ENCODE results near the gene FAM180A.

Gene FAM180A

GRCh38 chr7:135748770-135749169 is at the start of gene FAM180A:
Gene FAM180A (minus strand): TSS chr7:135748813. CDS start chr7:135748580, 233 bp downstream.
- H3K4me3 ChIP-seq (ENCODE audit: insufficient read length, low read depth), result no peak within 1 kb of the TSS
- no peak for TF ChIP-seq SUZ12 (IDR thresholded peaks at IDR 0.05; ENCODE audit: extremely low read depth, insufficient read depth, insufficient read length)
- TF ChIP-seq YY1 (IDR thresholded peaks at IDR 0.05; ENCODE audit: insufficient read depth, insufficient read length), result no peak
- TF ChIP-seq ZNF274 (IDR thresholded peaks at IDR 0.05; ENCODE audit: low read depth, low read length), result no peak
- DNase-seq (ENCODE audit: low read depth, low spot score), result no peak
- no peaks in the 10 kb centered on the region for H3K27me3 ChIP-seq (ENCODE audit: insufficient read depth, insufficient read length)
- no peaks in the 10 kb centered on the region for H3K4me1 ChIP-seq (ENCODE audit: insufficient read depth, insufficient read length)
- peaks cover 7% of the 10 kb centered on the region; the same call in 1 of the 2 replicates for H3K9me3 ChIP-seq (ENCODE audit: insufficient read depth, low read length)
- H3K36me3 ChIP-seq (ENCODE audit: insufficient read depth, insufficient read length, low read length), result no peaks in the 10 kb centered on the region
- no peak within 1 kb of the TSS for H3K9ac ChIP-seq (ENCODE audit: insufficient read length, low read depth)

- DNase-seq (ENCODE audit: low read depth, low spot score), result no peak
- H3K27me3 ChIP-seq (ENCODE audit: insufficient read depth, insufficient read length), result no peaks in the 10 kb centered on the region
- no peaks in the 10 kb centered on the region for H3K4me1 ChIP-seq (ENCODE audit: insufficient read depth, insufficient read length)
- TF ChIP-seq ZNF274 (IDR thresholded peaks at IDR 0.05; ENCODE audit: low read depth, low read length) (no peak), SUZ12 (IDR thresholded peaks at IDR 0.05; ENCODE audit: extremely low read depth, insufficient read depth, insufficient read length) (no peak), YY1 (IDR thresholded peaks at IDR 0.05; ENCODE audit: insufficient read depth, insufficient read length) (no peak)
- no peaks in the 10 kb centered on the region for H3K36me3 ChIP-seq (ENCODE audit: insufficient read depth, insufficient read length, low read length)
- H3K4me3 ChIP-seq (ENCODE audit: insufficient read length, low read depth), result no peak overlapping the region
- no peak overlapping the region for H3K9ac ChIP-seq (ENCODE audit: insufficient read length, low read depth)
- H3K9me3 ChIP-seq (ENCODE audit: insufficient read depth, low read length), result peaks cover 9% of the 10 kb centered on the region; the same call in 1 of the 2 replicates
Measured at GRCh38 chr7:135798095-135798494, 49.5 kb upstream of the FAM180A start.

GRCh38 chr7:135795846-135796570 is 47.4 kb upstream of the FAM180A start:
- peaks cover 9% of the 10 kb centered on the region; the same call in 1 of the 2 replicates for H3K9me3 ChIP-seq (ENCODE audit: insufficient read depth, low read length)
- H3K4me3 ChIP-seq (ENCODE audit: insufficient read length, low read depth), result no peak overlapping the region
- TF ChIP-seq SUZ12 (IDR thresholded peaks at IDR 0.05; ENCODE audit: extremely low read depth, insufficient read depth, insufficient read length) (no peak), ZNF274 (IDR thresholded peaks at IDR 0.05; ENCODE audit: low read depth, low read length) (no peak), YY1 (IDR thresholded peaks at IDR 0.05; ENCODE audit: insufficient read depth, insufficient read length) (no peak)
- H3K36me3 ChIP-seq (ENCODE audit: insufficient read depth, insufficient read length, low read length), result no peaks in the 10 kb centered on the region
- DNase-seq (ENCODE audit: low read depth, low spot score), result no peak
- no peaks in the 10 kb centered on the region for H3K4me1 ChIP-seq (ENCODE audit: insufficient read depth, insufficient read length)
- no peaks in the 10 kb centered on the region for H3K27me3 ChIP-seq (ENCODE audit: insufficient read depth, insufficient read length)
- no peak overlapping the region for H3K9ac ChIP-seq (ENCODE audit: insufficient read length, low read depth)

- no peak for TF ChIP-seq YY1 (IDR thresholded peaks at IDR 0.05; ENCODE audit: insufficient read depth, insufficient read length)
- peaks cover 9% of the 10 kb centered on the region; the same call in 1 of the 2 replicates for H3K9me3 ChIP-seq (ENCODE audit: insufficient read depth, low read length)
- H3K9ac ChIP-seq (ENCODE audit: insufficient read length, low read depth), result no peak overlapping the region
- no peak for DNase-seq (ENCODE audit: low read depth, low spot score)
- H3K4me3 ChIP-seq (ENCODE audit: insufficient read length, low read depth), result no peak overlapping the region
- H3K36me3 ChIP-seq (ENCODE audit: insufficient read depth, insufficient read length, low read length), result no peaks in the 10 kb centered on the region
- H3K4me1 ChIP-seq (ENCODE audit: insufficient read depth, insufficient read length), result no peaks in the 10 kb centered on the region
- H3K27me3 ChIP-seq (ENCODE audit: insufficient read depth, insufficient read length), result no peaks in the 10 kb centered on the region
Measured at GRCh38 chr7:135793841-135794240, 45.2 kb upstream of the FAM180A start.

- no peak for DNase-seq (ENCODE audit: low read depth, low spot score)
- Histone ChIP-seq H3K27me3 (ENCODE audit: insufficient read depth, insufficient read length) (no peaks in the 10 kb centered on the region), H3K9me3 (ENCODE audit: insufficient read depth, low read length) (peaks cover 9% of the 10 kb centered on the region; the same call in 1 of the 2 replicates), H3K4me3 (ENCODE audit: insufficient read length, low read depth) (no peak overlapping the region), H3K4me1 (ENCODE audit: insufficient read depth, insufficient read length) (no peaks in the 10 kb centered on the region), H3K9ac (ENCODE audit: insufficient read length, low read depth) (no peak overlapping the region), H3K36me3 (ENCODE audit: insufficient read depth, insufficient read length, low read length) (no peaks in the 10 kb centered on the region)
- TF ChIP-seq YY1 (IDR thresholded peaks at IDR 0.05; ENCODE audit: insufficient read depth, insufficient read length), result no peak
- no peak for TF ChIP-seq SUZ12 (IDR thresholded peaks at IDR 0.05; ENCODE audit: extremely low read depth, insufficient read depth, insufficient read length)
- no peak for TF ChIP-seq ZNF274 (IDR thresholded peaks at IDR 0.05; ENCODE audit: low read depth, low read length)
Measured at GRCh38 chr7:135792866-135793265, 44.3 kb upstream of the FAM180A start.

- no peak for DNase-seq (ENCODE audit: low read depth, low spot score)
- Histone ChIP-seq H3K4me1 (ENCODE audit: insufficient read depth, insufficient read length) (no peaks in the 10 kb centered on the region), H3K4me3 (ENCODE audit: insufficient read length, low read depth) (no peak overlapping the region), H3K27me3 (ENCODE audit: insufficient read depth, insufficient read length) (no peaks in the 10 kb centered on the region), H3K36me3 (ENCODE audit: insufficient read depth, insufficient read length, low read length) (no peaks in the 10 kb centered on the region), H3K9me3 (ENCODE audit: insufficient read depth, low read length) (peaks cover 9% of the 10 kb centered on the region; the same call in 1 of the 2 replicates), H3K9ac (ENCODE audit: insufficient read length, low read depth) (no peak overlapping the region)
- TF ChIP-seq YY1 (IDR thresholded peaks at IDR 0.05; ENCODE audit: insufficient read depth, insufficient read length) (no peak), ZNF274 (IDR thresholded peaks at IDR 0.05; ENCODE audit: low read depth, low read length) (no peak), SUZ12 (IDR thresholded peaks at IDR 0.05; ENCODE audit: extremely low read depth, insufficient read depth, insufficient read length) (no peak)
Measured at GRCh38 chr7:135792363-135792668, 43.7 kb upstream of the FAM180A start.

GRCh38 chr7:135791543-135792362 is 43.1 kb upstream of the FAM180A start:
- H3K4me3 ChIP-seq (ENCODE audit: insufficient read length, low read depth), result no peak overlapping the region
- H3K4me1 ChIP-seq (ENCODE audit: insufficient read depth, insufficient read length), result no peaks in the 10 kb centered on the region
- no peak for TF ChIP-seq YY1 (IDR thresholded peaks at IDR 0.05; ENCODE audit: insufficient read depth, insufficient read length)
- no peak for TF ChIP-seq SUZ12 (IDR thresholded peaks at IDR 0.05; ENCODE audit: extremely low read depth, insufficient read depth, insufficient read length)
- no peak for TF ChIP-seq ZNF274 (IDR thresholded peaks at IDR 0.05; ENCODE audit: low read depth, low read length)
- H3K27me3 ChIP-seq (ENCODE audit: insufficient read depth, insufficient read length), result no peaks in the 10 kb centered on the region
- no peak overlapping the region for H3K9ac ChIP-seq (ENCODE audit: insufficient read length, low read depth)
- no peak for DNase-seq (ENCODE audit: low read depth, low spot score)
- no peaks in the 10 kb centered on the region for H3K36me3 ChIP-seq (ENCODE audit: insufficient read depth, insufficient read length, low read length)
- peaks cover 9% of the 10 kb centered on the region; the same call in 1 of the 2 replicates for H3K9me3 ChIP-seq (ENCODE audit: insufficient read depth, low read length)
